ENCODE results near the gene GMNC.
"Not testable (repeated sequence)": the region's sequence is repeated elsewhere in the genome, so short reads cannot be mapped to it uniquely, and the experiment has no call there.

- not testable (repeated sequence) for TF ChIP-seq CTCF (optimal IDR thresholded peaks at IDR 0.05 in 1 of 3, IDR thresholded peaks at IDR 0.05 in 1 of 3, conservative IDR thresholded peaks at IDR 0.05 in 1 of 3; ENCODE audit: extremely low read depth in 1 of 3, insufficient read depth in 2 of 3, low read length in 3 of 3); EZH2 (IDR thresholded peaks at IDR 0.05; ENCODE audit: low read length)
These were observed 12.6 kb upstream of the GMNC start for GRCh38 chr3:190875061-190875460.
